ENCODE results near the gene CABP4.
A peak's percentile ranks its signal among the peaks of the same experiment; 100 is the strongest.
"Not testable (repeated sequence)": the region's sequence is repeated elsewhere in the genome, so short reads cannot be mapped to it uniquely, and the experiment has no call there.

The CABP4 gene

GRCh38 chr11:67419325-67420049 lies 35.7 kb upstream of the CABP4 start:
- no peak for DNase-seq

- no peak for DNase-seq
Measured at GRCh38 chr11:67420147-67420645, 35.0 kb upstream of the CABP4 start.

- DNase-seq = peak; percentile 35 to 91 (median 79)
Measured at GRCh38 chr11:67420646-67421429, 34.3 kb upstream of the CABP4 start.

- DNase-seq = no peak
Measured at GRCh38 chr11:67421430-67422031, 33.6 kb upstream of the CABP4 start.

GRCh38 chr11:67422891-67423290 lies 32.3 kb upstream of the CABP4 start:
- DNase-seq = no peak

- no peak for DNase-seq
Measured at GRCh38 chr11:67423466-67423865, 31.7 kb upstream of the CABP4 start.

- no peak for DNase-seq
Measured at GRCh38 chr11:67423891-67424613, 31.1 kb upstream of the CABP4 start.

GRCh38 chr11:67427364-67427859 lies 27.7 kb upstream of the CABP4 start:
- not testable (repeated sequence) for DNase-seq

- peak; percentile 63 to 98 (median 96) for DNase-seq
Measured at GRCh38 chr11:67428052-67429001, 26.8 kb upstream of the CABP4 start, which contains the start of gene RPS6KB2. Gene RPS6KB2, plus strand, starts transcription at chr11:67428494. Its CDS starts 52 bp downstream, at chr11:67428546.

- no peak for DNase-seq
Measured at GRCh38 chr11:67429038-67429668, 26.0 kb upstream of the CABP4 start.

- DNase-seq = no peak
Measured at GRCh38 chr11:67429722-67430121, 25.4 kb upstream of the CABP4 start.

GRCh38 chr11:67431346-67432249 lies 23.6 kb upstream of the CABP4 start:
- no peak for DNase-seq

GRCh38 chr11:67432655-67433349 lies 22.4 kb upstream of the CABP4 start:
- DNase-seq = no peak

GRCh38 chr11:67433536-67434394 lies 21.4 kb upstream of the CABP4 start:
- DNase-seq = no peak

- DNase-seq = no peak
Measured at GRCh38 chr11:67434395-67434881, 20.7 kb upstream of the CABP4 start.

GRCh38 chr11:67435031-67435726 lies 20.0 kb upstream of the CABP4 start:
- DNase-seq = no peak
